PC-3 (cell line): ENCODE data around the gene DCAF4. TPM values are rescaled to one million over a fixed set of nuclear protein-coding genes. Genes with fewer than 3 reads are reported as not detected.

ENCODE experiments used
- ATAC-seq: fragments of 200-7000 bp; cut with Tn5 transposase; 2 replicates; pipeline ENCODE4 v1.9.1; 2020; ENCODE audit warnings: mild to moderate bottlenecking, moderate library complexity
- BruUV-seq: library from RNA; stranded (reverse); fragments of 400-500 nt; replicated peaks from 2 replicates; lab custom pipeline; 2021; lab: Mats Ljungman, UMichigan
- CTCF ChIA-PET: fragments of 300-600 bp; sonication (Branson Sonifier 250); formaldehyde crosslinking; loops from one replicate; lab custom pipeline; 2022; ENCODE audit warnings: antibody characterized with exemption; lab: Charles Lee
- POLR2A ChIA-PET: fragments of 300-600 bp; sonication (Branson Sonifier 250); formaldehyde crosslinking; loops from one replicate; lab custom pipeline; 2022; ENCODE audit warnings: antibody characterized with exemption; ENCODE audit not compliant: unreplicated experiment; lab: Charles Lee
- DNase-seq: peaks from one replicate; pipeline ENCODE4 v3.0.0-alpha.2; 2015
- H2AFZ ChIP-seq: fragments of 300-600 bp; sonication (generic); 2 replicates; pipeline ENCODE4 v1.6.0; 2016; ENCODE audit warnings: antibody characterized with exemption, low read length
- H3F3A ChIP-seq: fragments of 300-600 bp; sonication (generic); one replicate; pipeline ENCODE4 v1.6.0; 2017; ENCODE audit warnings: antibody characterized with exemption, low read length, control low read depth, mild to moderate bottlenecking; ENCODE audit not compliant: unreplicated experiment
- H3K27ac ChIP-seq: fragments of 300-600 bp; sonication (generic); 2 replicates; pipeline ENCODE4 v1.5.1; 2016; ENCODE audit warnings: mild to moderate bottlenecking, low read length
- H3K27me3 ChIP-seq: fragments of 300-600 bp; sonication (generic); 2 replicates; pipeline ENCODE4 v1.6.1; 2016; ENCODE audit warnings: low read length, mixed read lengths
- H3K36me3 ChIP-seq: fragments of 300-600 bp; sonication (generic); 2 replicates; pipeline ENCODE4 v1.6.1; 2016; ENCODE audit warnings: low read depth, mixed run types, low read length, mixed read lengths
- H3K4me1 ChIP-seq: fragments of 300-600 bp; sonication (generic); 2 replicates; pipeline ENCODE4 v1.5.1; 2016; ENCODE audit warnings: low read length; ENCODE audit not compliant: insufficient read depth
- H3K4me2 ChIP-seq: fragments of 300-600 bp; sonication (generic); 2 replicates; pipeline ENCODE4 v1.6.0; 2016; ENCODE audit warnings: low read length
- H3K4me3 ChIP-seq: fragments of 300-600 bp; sonication (generic); 2 replicates; pipeline ENCODE4 v1.5.1; 2016; ENCODE audit warnings: mild to moderate bottlenecking, low read length, mixed read lengths
- H3K79me2 ChIP-seq: fragments of 300-600 bp; sonication (generic); 2 replicates; pipeline ENCODE4 v1.6.1; 2017; ENCODE audit warnings: low read length, mixed read lengths
- H3K9ac ChIP-seq: fragments of 300-600 bp; sonication (generic); 2 replicates; pipeline ENCODE4 v1.6.0; 2016; ENCODE audit warnings: mild to moderate bottlenecking, low read length
- H3K9me2 ChIP-seq: fragments of 300-600 bp; sonication (generic); replicated peaks from 2 replicates; pipeline ENCODE4 v1.6.1; 2016; ENCODE audit warnings: mixed run types, low read length, mixed read lengths
- H3K9me3 ChIP-seq: fragments of 300-600 bp; sonication (generic); 2 replicates; pipeline ENCODE4 v1.6.1; 2016; ENCODE audit warnings: low read length, mixed read lengths
- H4K20me1 ChIP-seq: fragments of 300-600 bp; sonication (generic); 2 replicates; pipeline ENCODE4 v1.6.1; 2016; ENCODE audit warnings: low read length, mixed read lengths
- CTCF ChIP-seq: fragments of 300-600 bp; sonication (generic); conservative IDR thresholded peaks from 2 replicates; pipeline ENCODE4 v1.5.1; 2017; ENCODE audit warnings: antibody characterized with exemption, low read depth, mild to moderate bottlenecking, low read length
- EZH2 ChIP-seq: fragments of 300-600 bp; sonication (generic); IDR thresholded peaks from one replicate; pipeline ENCODE4 v1.6.1; 2017; ENCODE audit warnings: antibody characterized with exemption, mild to moderate bottlenecking, low read length; ENCODE audit not compliant: unreplicated experiment
- EZH2phosphoT487 ChIP-seq: fragments of 300-600 bp; sonication (generic); IDR thresholded peaks from 2 replicates; pipeline ENCODE4 v1.6.1; 2018; ENCODE audit warnings: mild to moderate bottlenecking, antibody characterized with exemption, low read length, borderline replicate concordance
- intact Hi-C: fragments of 100-400 bp; cut with micrococcal nuclease; formaldehyde crosslinking; loops from 2 replicates; pipeline ENCODE4 v1.9.0; 2023
- total RNA-seq: library from RNA; depleted of rRNA; stranded (reverse); fragments of >200 nt; gene quantifications from 2 replicates; pipeline ENCODE4 v1.2.3, GENCODE V29; 2014

Gene DCAF4
- total RNA-seq, 1 experiment from 2014 or later: 55.8 TPM

GRCh38 chr14:72902801-72903530 is 23.3 kb upstream of the DCAF4 start:
- no peaks in the 10 kb centered on the region for H3K36me3 ChIP-seq
- no peaks in the 10 kb centered on the region for H3K27me3 ChIP-seq
- peaks cover 27% of the 10 kb centered on the region for H3K4me1 ChIP-seq
- intact Hi-C loops: no loop called here
- ATAC-seq (no peak), DNase-seq (no peak)
- no peaks in the 10 kb centered on the region for H3F3A ChIP-seq
- H2AFZ ChIP-seq: no peak overlapping the region
- no peaks in the 10 kb centered on the region for H3K9me3 ChIP-seq
- no peaks in the 10 kb centered on the region for H3K79me2 ChIP-seq
- H3K4me3 ChIP-seq: no peak overlapping the region
- H3K9ac ChIP-seq: no peak overlapping the region
- no peak overlapping the region for H3K4me2 ChIP-seq
- CTCF ChIA-PET: interaction anchor here (0.6 to 3.4 kb wide), 4 partner anchors 361 to 393 kb away, joined by 3 to 58 read pairs (median 6); no protein-coding TSS in a partner anchor
- POLR2A ChIA-PET: interaction anchor here (0.5 to 0.7 kb wide), 4 partner anchors 9 to 233 kb away, joined by 3 to 17 read pairs (median 5); partner anchors contain the start of gene DPF3
- no peak overlapping the region for H3K27ac ChIP-seq
- H4K20me1 ChIP-seq: no peaks in the 10 kb centered on the region
- TF ChIP-seq EZH2 (no peak), CTCF (no peak), EZH2phosphoT487 (no peak)
- H3K9me2 ChIP-seq: no peaks in the 10 kb centered on the region
- no TSS peak for BruUV-seq

GRCh38 chr14:72903716-72904115 is 22.5 kb upstream of the DCAF4 start:
- Histone ChIP-seq H3F3A (no peaks in the 10 kb centered on the region), H2AFZ (no peak overlapping the region), H3K27ac (no peak overlapping the region), H3K27me3 (no peaks in the 10 kb centered on the region), H3K4me1 (peaks cover 31% of the 10 kb centered on the region), H4K20me1 (no peaks in the 10 kb centered on the region), H3K79me2 (no peaks in the 10 kb centered on the region), H3K9ac (no peak overlapping the region), H3K4me3 (no peak overlapping the region), H3K36me3 (no peaks in the 10 kb centered on the region), H3K4me2 (no peak overlapping the region), H3K9me3 (no peaks in the 10 kb centered on the region), H3K9me2 (no peaks in the 10 kb centered on the region)
- ATAC-seq: no peak
- POLR2A ChIA-PET: interaction anchor here (0.6 to 0.7 kb wide), 2 partner anchors 19 to 232 kb away, joined by 3 to 4 read pairs; no protein-coding TSS in a partner anchor
- no TSS peak for BruUV-seq
- no peak for DNase-seq
- TF ChIP-seq CTCF: no peak
- no peak for TF ChIP-seq EZH2phosphoT487
- no peak for TF ChIP-seq EZH2
- intact Hi-C loops: loop anchor here (2.0 kb wide), 1 partner anchor 159 kb away; no protein-coding TSS in a partner anchor
- CTCF ChIA-PET: interaction anchor here (0.6 to 3.4 kb wide), 3 partner anchors 386 to 393 kb away, joined by 5 to 58 read pairs (median 7); no protein-coding TSS in a partner anchor
